ENCODE data around the gene BCL7A. TPM values are rescaled to one million over a fixed set of nuclear protein-coding genes. Genes with fewer than 3 reads are reported as not detected.

BCL7A gene
- total and polyA plus RNA-seq, 9 of the 15 experiments (the other 6 are each of a cell fraction or from before 2014, with no cell fraction given), result 0.25 to 21.9 (median 14.9) TPM

DNA sequence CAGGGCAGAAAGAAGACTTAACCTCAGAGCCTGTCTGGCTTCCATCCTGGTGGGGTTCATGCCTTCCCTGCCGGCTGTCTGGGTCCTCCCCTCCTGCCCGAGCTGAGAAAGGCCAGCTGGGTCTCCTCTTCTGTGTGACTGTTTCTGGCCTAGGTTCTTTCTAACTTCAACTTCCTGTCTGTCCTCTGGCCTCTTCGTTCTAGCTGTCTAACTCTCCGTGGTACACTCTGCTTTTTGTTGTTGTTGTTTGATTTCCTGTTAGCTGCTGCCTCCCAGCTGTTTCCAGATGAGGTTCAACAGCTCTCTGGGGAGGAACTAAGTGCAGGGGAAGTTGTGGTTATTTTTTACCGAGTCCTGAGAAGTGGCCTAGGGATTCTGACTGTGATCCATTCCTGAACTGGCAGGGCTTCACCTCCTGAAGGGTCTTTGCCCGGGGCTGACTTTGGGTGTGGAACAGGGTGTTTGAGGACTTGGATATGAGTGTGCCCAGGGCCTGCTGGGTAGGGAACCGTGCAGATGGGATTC, 60.1 kb downstream of the BCL7A start (continued):
- TF ChIP-seq CTBP1 (IDR thresholded peaks at IDR 0.05; ENCODE audit: borderline replicate concordance) (0 out of 2 replicates have a peak, but pooled peaks have one; percentile 17), ETV1 (tag; conservative IDR thresholded peaks at IDR 0.05; ENCODE audit: low read depth) (0 out of 2 replicates have a peak, but pooled peaks have one; percentile 26), POLR2AphosphoS5 (IDR thresholded peaks at IDR 0.05; ENCODE audit: control insufficient read depth, insufficient read depth, low read depth, low read length) (no peak), PRMT5 (CRISPR knock-in tag; IDR thresholded peaks at IDR 0.05) (no peak)

DNA sequence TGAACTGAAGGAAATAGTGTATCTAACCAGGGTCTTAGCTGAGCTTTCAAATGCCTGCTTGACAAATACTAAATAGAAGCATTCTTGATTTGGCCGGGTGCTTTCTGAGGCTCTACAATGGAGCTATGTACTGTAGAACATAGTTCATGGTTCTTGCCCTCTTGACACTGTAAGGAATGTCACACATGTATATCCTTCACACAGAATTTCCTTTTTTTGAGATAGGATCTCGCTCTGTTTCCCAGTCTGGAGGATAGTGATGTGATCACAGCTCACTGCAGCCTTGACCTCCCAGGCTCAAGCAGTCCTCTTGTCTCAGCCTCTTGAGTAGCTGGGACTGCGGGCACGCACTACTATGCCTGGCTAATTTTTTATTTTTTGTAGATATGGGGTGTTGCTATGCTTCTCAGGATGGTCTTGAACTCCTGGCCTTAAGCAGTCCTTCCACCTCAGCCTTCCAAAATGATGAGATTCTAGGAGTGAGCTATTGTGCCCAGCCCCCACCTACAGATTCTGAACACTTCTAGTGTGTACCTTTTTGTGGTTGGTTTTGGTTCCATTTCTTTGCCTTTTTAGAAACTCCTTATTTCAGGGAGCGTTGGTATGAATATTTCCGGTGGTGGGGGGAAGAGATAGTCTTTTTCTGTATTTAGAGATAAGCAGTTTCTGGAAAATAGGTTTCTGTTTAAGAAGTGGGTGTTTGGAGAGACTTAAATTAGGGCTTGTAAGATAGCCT, 61.1 kb downstream of the BCL7A start:
- Histone ChIP-seq H3K27me3 (ENCODE audit: control insufficient read depth in 2 of 2, insufficient read depth in 2 of 2, low read length in 2 of 2) (no peaks in the 10 kb centered on the region), H4K20me1 (replicated peaks; ENCODE audit: control insufficient read depth, insufficient read depth, low read length) (peaks cover 29% of the 10 kb centered on the region), H3K9ac (ENCODE audit: insufficient read depth in 1 of 2, low read depth in 2 of 2, low read length in 2 of 2) (peak overlapping the region; percentile 37 to 79; a peak in 3 of 4 replicates), H3K9me1 (ENCODE audit: control insufficient read depth, insufficient read depth, low read length) (peaks cover 2% of the 10 kb centered on the region), H3K4me2 (ENCODE audit: insufficient read depth, low read length) (peak overlapping the region; percentile 95), H2AFZ (ENCODE audit: low read depth, low read length) (no peak overlapping the region), H3K9me3 (replicated peaks; ENCODE audit: control insufficient read depth, insufficient read depth, low read depth, low read length) (no peaks in the 10 kb centered on the region), H3K27ac (ENCODE audit: extremely low read depth, low read depth, low read length) (peak overlapping the region; percentile 68), H3K4me3 (peak overlapping the region; percentile 74), H3K4me1 (replicated peaks in 1 of 2; ENCODE audit: control insufficient read depth in 2 of 2, insufficient read depth in 2 of 2, low read length in 2 of 2) (peaks cover 48 to 60% of the 10 kb centered on the region in 2 experiments; a peak in 4 of 5 replicates), H3K36me3 (ENCODE audit: control insufficient read depth, insufficient read depth, low read length) (peaks cover 57% of the 10 kb centered on the region), H3K79me2 (ENCODE audit: control insufficient read depth, insufficient read depth, low read length) (peaks cover 96% of the 10 kb centered on the region)
- ChIA-PET POLR2A (interaction anchor here (0.7 to 5.9 kb wide), 7 partner anchors 7 to 34 kb away, joined by 3 to 68 read pairs (median 4); no protein-coding TSS in a partner anchor), CTCF (ENCODE audit: low intra/inter-chr PET ratio) (interaction anchor here (1.8 kb wide), 1 partner anchor 29 kb away, joined by 6 read pairs; no protein-coding TSS in a partner anchor)
- peak; percentile 78 for FAIRE-seq
- peak in 1 of 4 experiments; percentile 73 for DNase-seq (ENCODE audit: extremely low read depth in 1 of 4, low spot score in 3 of 4)
- intact Hi-C loops (cut with micrococcal nuclease) (loop anchor here (2.0 kb wide), 1 partner anchor 40 kb away; no protein-coding TSS in a partner anchor), in situ Hi-C loops (cut with MboI) (no loop called here)
- WGBS (ENCODE audit: insufficient coverage, low coverage, missing lambda C conversion rate), result 1% methylated on average over 6 of the region's 6 CpGs
- ATAC-seq, result no peak; the same call in 1 of the 3 replicates
- no TSS peak for BruUV-seq (replicated peaks)
- TF ChIP-seq GATAD2B (IDR thresholded peaks at IDR 0.05; ENCODE audit: borderline replicate concordance), result no peak
- TF ChIP-seq ZNF668 (CRISPR knock-in tag; IDR thresholded peaks at IDR 0.05), result no peak
- TF ChIP-seq, protein P1, sequence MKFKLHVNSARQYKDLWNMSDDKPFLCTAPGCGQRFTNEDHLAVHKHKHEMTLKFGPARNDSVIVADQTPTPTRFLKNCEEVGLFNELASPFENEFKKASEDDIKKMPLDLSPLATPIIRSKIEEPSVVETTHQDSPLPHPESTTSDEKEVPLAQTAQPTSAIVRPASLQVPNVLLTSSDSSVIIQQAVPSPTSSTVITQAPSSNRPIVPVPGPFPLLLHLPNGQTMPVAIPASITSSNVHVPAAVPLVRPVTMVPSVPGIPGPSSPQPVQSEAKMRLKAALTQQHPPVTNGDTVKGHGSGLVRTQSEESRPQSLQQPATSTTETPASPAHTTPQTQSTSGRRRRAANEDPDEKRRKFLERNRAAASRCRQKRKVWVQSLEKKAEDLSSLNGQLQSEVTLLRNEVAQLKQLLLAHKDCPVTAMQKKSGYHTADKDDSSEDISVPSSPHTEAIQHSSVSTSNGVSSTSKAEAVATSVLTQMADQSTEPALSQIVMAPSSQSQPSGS (CRISPR knock-in tag; IDR thresholded peaks at IDR 0.05), result no peak
- no peak for TF ChIP-seq TCF15 (CRISPR knock-in tag; IDR thresholded peaks at IDR 0.05)
- TF ChIP-seq RBM39 (optimal IDR thresholded peaks at IDR 0.05; ENCODE audit: low read depth, low read length), result no peak
- no peak for TF ChIP-seq PBX2 (CRISPR knock-in tag; IDR thresholded peaks at IDR 0.05; ENCODE audit: low read depth)
- TF ChIP-seq PBX2 (tag; conservative IDR thresholded peaks at IDR 0.05; ENCODE audit: low read depth), result no peak
- no peak for TF ChIP-seq MCM2 (IDR thresholded peaks at IDR 0.05; ENCODE audit: low read depth)
- no peak for TF ChIP-seq CREM (IDR thresholded peaks at IDR 0.05; ENCODE audit: low read depth)
